Neutrophil (primary cell): ENCODE results near the gene KLRC4.
"Not testable (repeated sequence)": the region's sequence is repeated elsewhere in the genome, so short reads cannot be mapped to it uniquely, and the experiment has no call there.

Experiments
- H3K27ac ChIP-seq: fragments of 200-600 bp; sonication (generic); 2 replicates; pipeline ENCODE4 v1.5.1; 2016; ENCODE audit warnings: mild to moderate bottlenecking, moderate library complexity
- H3K27me3 ChIP-seq: fragments of 200-600 bp; sonication (generic); 2 replicates; pipeline ENCODE4 v1.6.0; 2016; ENCODE audit warnings: mild to moderate bottlenecking
- H3K36me3 ChIP-seq: fragments of 200-600 bp; sonication (generic); 2 replicates; pipeline ENCODE4 v1.5.1; 2017
- H3K4me1 ChIP-seq, 2 experiments: fragments of 200-600 bp in 1 of 2; sonication (generic) in 1 of 2; 1 replicate in 1 of 2; 2 replicates in 1 of 2; pipeline versions ENCODE4 v1.5.1 to v1.6.1; 2013 to 2016; ENCODE audit warnings: low read depth in 1 of 2, low read length in 1 of 2, mild to moderate bottlenecking in 1 of 2, moderate library complexity in 1 of 2; ENCODE audit not compliant: control insufficient read depth in 1 of 2, insufficient read depth in 1 of 2
- H3K4me3 ChIP-seq, 2 experiments: fragments of 200-600 bp in 1 of 2; sonication (generic) in 1 of 2; 1 replicate in 1 of 2; 2 replicates in 1 of 2; pipeline ENCODE4 v1.5.1; 2013 to 2016; ENCODE audit warnings: low read depth in 1 of 2, low read length in 1 of 2, mild to moderate bottlenecking in 1 of 2, moderate library complexity in 1 of 2
- H3K9me3 ChIP-seq: fragments of 200-600 bp; sonication (generic); 2 replicates; pipeline ENCODE4 v1.5.1; 2016
- TF ChIP-seq, protein P1 (sequence below): fragments of 200-600 bp; sonication (generic); IDR thresholded peaks from 2 replicates; pipeline ENCODE4 v1.5.1; 2016; ENCODE audit warnings: antibody characterized with exemption

KLRC4 gene

DNA sequence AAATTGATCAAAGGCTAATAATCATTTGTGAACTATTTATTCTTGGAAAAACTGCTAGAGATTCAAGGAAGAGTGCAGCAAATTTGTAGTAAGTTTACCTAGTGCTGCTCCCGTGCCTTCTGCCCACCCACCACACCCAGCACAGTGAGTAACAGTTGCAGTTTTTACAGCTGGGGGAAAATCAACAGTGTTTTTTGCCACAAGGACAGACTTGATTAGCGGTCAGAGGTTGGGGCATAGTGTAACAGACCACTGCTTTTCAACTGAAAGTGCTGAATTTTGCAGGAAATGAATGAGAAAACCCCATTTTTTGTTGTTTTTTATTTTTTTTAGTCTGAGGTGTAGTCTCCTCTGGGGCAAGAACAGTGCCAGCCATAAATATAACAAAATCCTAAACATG lies 12.3 kb downstream of the KLRC4 start:
- Histone ChIP-seq H3K27me3 (peaks cover 61% of the 10 kb centered on the region), H3K4me1 (peaks cover 5 to 7% of the 10 kb centered on the region in 2 experiments), H3K36me3 (no peaks in the 10 kb centered on the region), H3K4me3 (no peak overlapping the region), H3K27ac (no peak overlapping the region), H3K9me3 (no peaks in the 10 kb centered on the region)
- TF ChIP-seq, protein P1, sequence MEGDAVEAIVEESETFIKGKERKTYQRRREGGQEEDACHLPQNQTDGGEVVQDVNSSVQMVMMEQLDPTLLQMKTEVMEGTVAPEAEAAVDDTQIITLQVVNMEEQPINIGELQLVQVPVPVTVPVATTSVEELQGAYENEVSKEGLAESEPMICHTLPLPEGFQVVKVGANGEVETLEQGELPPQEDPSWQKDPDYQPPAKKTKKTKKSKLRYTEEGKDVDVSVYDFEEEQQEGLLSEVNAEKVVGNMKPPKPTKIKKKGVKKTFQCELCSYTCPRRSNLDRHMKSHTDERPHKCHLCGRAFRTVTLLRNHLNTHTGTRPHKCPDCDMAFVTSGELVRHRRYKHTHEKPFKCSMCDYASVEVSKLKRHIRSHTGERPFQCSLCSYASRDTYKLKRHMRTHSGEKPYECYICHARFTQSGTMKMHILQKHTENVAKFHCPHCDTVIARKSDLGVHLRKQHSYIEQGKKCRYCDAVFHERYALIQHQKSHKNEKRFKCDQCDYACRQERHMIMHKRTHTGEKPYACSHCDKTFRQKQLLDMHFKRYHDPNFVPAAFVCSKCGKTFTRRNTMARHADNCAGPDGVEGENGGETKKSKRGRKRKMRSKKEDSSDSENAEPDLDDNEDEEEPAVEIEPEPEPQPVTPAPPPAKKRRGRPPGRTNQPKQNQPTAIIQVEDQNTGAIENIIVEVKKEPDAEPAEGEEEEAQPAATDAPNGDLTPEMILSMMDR = no peak

DNA sequence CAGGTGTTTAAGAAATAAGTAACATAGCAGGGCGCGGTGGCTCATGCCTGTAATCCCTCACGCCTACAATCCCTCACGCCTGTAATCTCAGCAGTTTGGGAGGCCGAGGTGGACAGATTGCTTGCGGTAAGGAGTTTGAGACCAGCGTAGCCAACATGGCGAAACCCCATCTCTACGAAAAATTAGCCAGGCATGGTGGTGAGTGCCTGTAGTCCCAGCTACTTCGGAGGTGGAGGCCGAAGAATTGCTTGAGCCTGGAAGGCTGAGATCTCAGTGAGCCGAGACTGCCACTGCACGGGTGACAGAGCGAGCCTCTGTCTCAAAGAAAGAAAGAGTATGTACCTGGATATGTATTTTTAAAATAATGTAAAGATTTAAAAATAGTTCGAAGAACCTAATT lies 13.4 kb downstream of the KLRC4 start:
- not testable (repeated sequence) for H3K27ac ChIP-seq, H3K9me3 ChIP-seq, H3K4me3 ChIP-seq, H3K36me3 ChIP-seq, H3K4me1 ChIP-seq
- H3K27me3 ChIP-seq = peaks cover 63% of the 10 kb centered on the region

DNA sequence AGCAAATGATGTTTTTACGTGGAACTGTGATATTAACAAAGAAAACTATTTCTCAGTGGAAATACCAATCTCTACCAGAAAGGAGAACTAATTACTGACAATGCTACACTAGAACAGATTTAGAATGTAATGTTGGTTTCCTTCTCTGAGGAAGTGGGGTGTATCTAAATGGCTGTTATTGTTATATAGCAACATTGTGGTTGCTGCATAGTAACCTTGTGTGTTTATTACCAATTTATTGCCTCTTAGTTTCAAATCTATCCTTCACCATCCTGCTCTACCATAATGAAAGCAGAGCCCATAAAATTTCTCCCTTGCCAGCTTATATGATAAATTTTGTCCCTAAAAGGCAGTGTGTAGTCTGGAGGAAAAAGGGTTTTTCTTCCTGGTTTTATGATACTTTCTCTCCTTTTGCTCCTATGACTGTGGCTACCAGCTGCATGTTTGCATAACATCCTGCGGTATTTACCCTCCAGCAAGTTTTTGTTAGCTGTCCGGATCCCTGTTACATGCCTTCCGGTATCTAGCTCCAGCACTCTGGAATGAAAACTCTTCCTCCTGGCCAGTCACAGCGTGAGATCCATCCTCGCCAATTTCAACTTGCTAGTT lies 14.1 kb downstream of the KLRC4 start:
- Histone ChIP-seq H3K36me3 (no peaks in the 10 kb centered on the region), H3K9me3 (no peaks in the 10 kb centered on the region), H3K4me1 (peaks cover 5 to 7% of the 10 kb centered on the region in 2 experiments), H3K27me3 (peaks cover 63% of the 10 kb centered on the region), H3K4me3 (no peak overlapping the region), H3K27ac (no peak overlapping the region)
- TF ChIP-seq, protein P1 = no peak

DNA sequence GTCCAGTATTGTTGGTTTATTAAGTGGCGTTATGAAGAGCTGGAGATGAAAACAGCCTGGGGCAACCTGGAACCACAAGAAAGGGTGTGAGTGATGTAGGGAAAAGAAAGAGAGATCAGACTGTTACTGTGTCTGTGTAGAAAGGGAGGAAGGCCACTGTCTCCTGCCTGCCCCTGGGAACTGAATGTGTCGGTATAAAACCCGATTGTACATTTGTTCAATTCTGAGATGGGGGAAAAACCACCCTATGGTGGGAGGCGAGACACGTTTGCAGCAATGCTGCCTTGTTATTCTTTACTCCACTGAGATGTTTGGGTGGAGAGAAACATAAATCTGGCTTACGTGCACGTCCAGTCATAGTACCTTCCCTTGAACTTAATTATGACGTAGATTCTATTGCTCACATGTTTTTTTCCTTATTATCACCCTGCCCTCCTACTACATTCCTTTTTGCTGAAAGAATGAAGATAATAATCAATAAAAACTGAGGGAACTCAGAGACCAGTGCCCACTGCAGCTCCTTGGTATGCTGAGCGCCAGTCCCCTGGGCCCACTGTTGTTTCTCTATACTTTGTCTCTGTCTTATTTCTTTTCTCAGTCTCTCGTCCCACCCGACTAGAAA lies 14.9 kb downstream of the KLRC4 start:
- H3K9me3 ChIP-seq, H3K4me1 ChIP-seq, H3K4me3 ChIP-seq, H3K27ac ChIP-seq, H3K36me3 ChIP-seq: not testable (repeated sequence)
- H3K27me3 ChIP-seq = peaks cover 65% of the 10 kb centered on the region

DNA sequence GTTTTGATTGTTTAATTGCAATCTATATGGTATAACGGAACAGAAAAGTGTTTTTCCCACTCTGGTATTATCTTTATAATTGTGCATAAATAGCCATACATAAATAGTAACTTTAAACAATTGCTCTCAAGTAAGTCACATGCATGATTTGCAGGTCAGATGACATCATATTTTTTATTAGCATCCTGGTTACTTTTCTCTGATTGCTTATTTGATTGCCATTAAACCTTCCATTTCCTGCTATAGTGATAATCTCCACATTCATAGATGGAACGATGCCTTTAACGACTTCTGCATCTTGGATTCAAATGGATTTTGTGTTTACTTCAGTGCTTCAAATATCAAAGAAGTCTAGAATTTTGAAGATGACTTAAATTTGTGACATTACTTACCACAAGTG lies 16.3 kb downstream of the KLRC4 start:
- Histone ChIP-seq H3K27ac (no peak overlapping the region), H3K4me1 (peaks cover 5 to 7% of the 10 kb centered on the region in 2 experiments)
- TF ChIP-seq, protein P1 = no peak

DNA sequence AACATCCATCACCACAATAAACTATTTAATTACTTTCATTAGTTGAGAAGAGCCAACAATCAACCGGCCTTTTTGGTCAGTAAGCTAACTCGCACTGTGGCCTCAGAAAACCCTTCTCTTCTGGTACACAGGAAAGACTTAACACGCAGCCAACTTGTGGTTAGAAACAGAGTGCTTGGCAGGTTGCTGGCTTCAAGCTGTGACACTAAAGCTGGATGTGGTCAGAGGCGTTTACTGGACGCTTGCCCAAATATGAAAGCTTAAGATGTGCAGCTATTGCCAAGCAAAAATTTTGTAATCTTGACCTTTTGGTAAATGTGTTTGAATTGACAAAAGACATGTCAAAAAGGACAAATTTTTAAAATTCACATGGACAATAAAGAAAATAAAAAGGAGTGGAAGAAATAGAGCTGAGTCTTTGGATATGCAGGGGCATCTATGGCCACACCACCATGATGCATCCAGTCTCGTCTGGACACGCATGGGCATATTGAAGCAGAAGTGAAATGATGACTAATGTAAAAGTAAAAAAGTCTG lies 17.1 kb downstream of the KLRC4 start:
- Histone ChIP-seq H3K4me3 (no peak overlapping the region), H3K9me3 (no peaks in the 10 kb centered on the region), H3K27ac (no peak overlapping the region), H3K36me3 (no peaks in the 10 kb centered on the region), H3K27me3 (peaks cover 70% of the 10 kb centered on the region), H3K4me1 (peaks cover 5 to 7% of the 10 kb centered on the region in 2 experiments)
- TF ChIP-seq, protein P1 = no peak

More for the DNA sequence above, 16.3 kb downstream of the KLRC4 start:
- H3K36me3 ChIP-seq = no peaks in the 10 kb centered on the region
- peaks cover 71% of the 10 kb centered on the region for H3K27me3 ChIP-seq
- H3K4me3 ChIP-seq = no peak overlapping the region
- no peaks in the 10 kb centered on the region for H3K9me3 ChIP-seq

DNA sequence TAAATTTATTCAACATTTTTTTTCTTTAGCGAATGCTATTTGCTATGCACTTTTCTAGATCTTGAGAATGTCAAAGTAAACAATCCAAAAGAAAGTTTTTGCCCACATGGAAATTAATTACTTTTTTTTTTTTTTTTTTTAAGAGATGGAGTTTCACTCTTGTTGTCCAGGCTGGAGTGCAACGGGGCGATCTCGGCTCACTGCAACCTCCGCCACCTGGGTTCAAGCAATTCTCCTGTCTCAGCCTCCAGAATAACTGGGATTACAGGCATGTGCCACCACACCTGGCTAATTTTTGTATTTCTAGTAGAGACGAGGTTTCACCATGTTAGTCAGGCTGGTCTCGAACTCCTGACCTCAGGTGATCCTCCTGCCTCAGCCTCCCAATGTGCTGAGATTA lies 18.6 kb downstream of the KLRC4 start:
- H3K4me1 ChIP-seq, H3K27ac ChIP-seq, H3K4me3 ChIP-seq, H3K36me3 ChIP-seq, H3K9me3 ChIP-seq: not testable (repeated sequence)
- peaks cover 65% of the 10 kb centered on the region for H3K27me3 ChIP-seq
